GM12891 (cell line): ENCODE measurements around the gene MOCS1.

Source experiments
- DNase-seq: peaks from one replicate; pipeline ENCODE4 v3.0.0; 2011; ENCODE audit warnings: low spot score; ENCODE audit not compliant: insufficient read length
- FAIRE-seq: peaks from 2 replicates; lab custom pipeline; 2011; peaks lifted over from hg19 to GRCh38; lab: Jason Lieb, UNC
- PAX5 ChIP-seq: IDR thresholded peaks from 2 replicates; pipeline ENCODE4 v1.6.1; 2011; ENCODE audit warnings: low read length, moderate library complexity, mild to moderate bottlenecking; ENCODE audit not compliant: insufficient read depth, severe bottlenecking
- POLR2A ChIP-seq: IDR thresholded peaks from 2 replicates; pipeline ENCODE4 v1.6.1; 2011; ENCODE audit warnings: low read depth, low read length, control low read depth
- POLR2AphosphoS5 ChIP-seq: IDR thresholded peaks from 2 replicates; pipeline ENCODE4 v1.6.1; 2011; ENCODE audit warnings: low read depth, low read length, control low read depth
- POU2F2 ChIP-seq: IDR thresholded peaks from 2 replicates; pipeline ENCODE4 v1.6.1; 2011; ENCODE audit warnings: low read depth, mild to moderate bottlenecking, control low read depth, low read length, moderate library complexity
- SPI1 ChIP-seq: IDR thresholded peaks from 2 replicates; pipeline ENCODE4 v1.6.1; 2011; ENCODE audit warnings: low read depth, low read length, control low read depth
- TAF1 ChIP-seq: IDR thresholded peaks from 2 replicates; pipeline ENCODE4 v1.6.1; 2011; ENCODE audit warnings: low read depth, low read length, control low read depth

MOCS1 gene

DNA sequence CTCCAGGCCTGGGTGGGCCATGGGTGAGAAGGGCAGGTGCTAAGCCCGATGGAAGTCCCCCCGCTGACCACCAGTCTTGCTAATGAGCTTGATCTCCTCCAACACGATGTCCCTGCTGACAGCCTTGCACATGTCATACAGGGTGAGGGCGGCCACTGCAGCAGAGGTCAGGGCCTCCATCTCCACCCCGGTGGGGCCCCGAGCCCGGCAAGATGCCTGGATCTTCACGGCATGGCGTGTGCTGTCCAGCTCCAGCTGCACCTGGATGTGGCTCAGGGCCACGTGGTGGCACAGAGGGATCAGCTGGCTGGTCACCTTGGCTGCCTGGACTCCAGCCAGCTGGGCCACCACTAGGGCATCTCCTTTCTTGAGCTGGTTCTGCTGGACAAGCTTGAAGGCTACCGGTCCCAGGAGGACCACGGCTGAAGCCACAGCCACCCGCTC is 27.9 kb downstream of the MOCS1 start:
- DNase-seq: no peak
- FAIRE-seq: no peak
- TF ChIP-seq POLR2A: no peak
- no peak for TF ChIP-seq POLR2AphosphoS5
- TF ChIP-seq TAF1: no peak
- no peak for TF ChIP-seq POU2F2
- no peak for TF ChIP-seq PAX5
- TF ChIP-seq SPI1: no peak

DNA sequence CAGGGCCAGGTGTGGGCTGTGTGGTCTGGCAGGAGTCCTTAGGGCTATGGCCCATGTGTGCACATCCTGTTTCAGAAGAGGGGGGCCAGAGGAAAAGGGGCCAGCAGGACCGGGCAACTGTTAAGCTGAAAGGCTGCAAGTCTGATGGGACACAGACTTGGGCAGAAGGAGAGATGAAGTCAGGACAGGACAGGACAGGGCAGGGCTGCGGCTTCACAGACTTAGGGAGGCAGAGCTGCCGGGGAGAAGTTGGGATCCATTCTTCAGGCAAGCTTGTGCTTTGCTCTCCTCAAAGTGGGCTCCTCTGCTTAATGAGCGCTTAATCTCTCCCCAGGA is 28.7 kb downstream of the MOCS1 start:
- no peak for FAIRE-seq

DNA sequence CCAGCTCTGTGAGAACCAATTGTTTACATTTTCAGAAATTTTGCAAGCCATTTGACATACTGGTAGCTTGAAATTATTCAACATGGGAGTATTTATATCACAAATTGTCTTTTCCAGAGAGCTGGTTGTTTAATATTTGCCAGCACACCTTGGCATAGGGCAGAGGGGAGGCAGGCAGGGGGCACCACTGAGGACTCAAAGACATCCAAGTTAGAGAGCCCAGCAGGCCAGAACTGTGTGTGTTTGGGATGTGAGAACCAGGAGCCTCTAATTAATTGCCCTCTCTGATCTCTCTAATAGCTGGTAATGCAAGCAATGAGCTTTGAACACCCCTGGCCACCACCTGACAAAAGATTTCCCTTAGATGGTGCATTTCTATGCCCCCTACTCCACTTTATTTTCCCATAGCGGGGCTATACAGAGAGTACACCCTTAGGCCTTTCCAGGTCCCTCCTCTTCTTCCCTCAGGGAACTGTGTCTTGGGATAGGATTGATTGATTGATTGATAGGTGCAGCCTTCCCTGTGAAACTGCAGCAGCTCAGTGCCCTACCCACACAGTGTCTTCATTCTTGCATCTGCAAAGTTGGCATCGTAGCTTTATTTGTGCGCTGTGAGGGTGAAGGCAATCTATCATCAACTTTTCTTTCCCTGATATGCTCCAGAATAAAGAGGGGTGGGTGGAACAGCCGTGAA is 29.2 kb downstream of the MOCS1 start:
- no peak for FAIRE-seq
- DNase-seq: no peak
- TF ChIP-seq POLR2AphosphoS5 (no peak), SPI1 (no peak), POLR2A (no peak), PAX5 (no peak)

More for the DNA sequence above, 28.7 kb downstream of the MOCS1 start:
- no peak for DNase-seq
- TF ChIP-seq SPI1: no peak
- no peak for TF ChIP-seq PAX5
- no peak for TF ChIP-seq TAF1
- no peak for TF ChIP-seq POLR2A
- TF ChIP-seq POLR2AphosphoS5: no peak
- TF ChIP-seq POU2F2: no peak

DNA sequence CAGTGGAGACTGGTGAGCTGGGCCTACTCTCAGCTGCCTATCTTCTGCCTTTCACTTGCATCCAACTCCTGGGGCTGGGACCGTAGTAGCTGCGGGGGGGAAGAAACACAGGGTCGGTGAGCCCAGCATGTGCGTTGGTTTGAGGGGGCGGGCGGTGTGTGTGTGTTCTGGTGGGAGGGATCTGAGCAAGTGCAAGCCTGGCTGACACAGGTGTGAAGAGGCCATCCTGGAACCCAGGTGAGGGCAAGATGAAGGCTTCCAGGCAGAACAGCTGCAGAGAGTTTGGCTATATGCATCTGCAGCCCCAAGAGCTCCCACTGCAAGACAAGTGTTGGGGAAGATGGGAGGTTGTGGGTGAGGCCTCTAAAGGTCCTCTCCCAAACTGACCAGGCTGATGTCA is 30.6 kb downstream of the MOCS1 start:
- TF ChIP-seq PAX5 (no peak), POLR2AphosphoS5 (no peak), TAF1 (no peak), POU2F2 (no peak), SPI1 (no peak)
- DNase-seq (no peak), FAIRE-seq (no peak)

DNA sequence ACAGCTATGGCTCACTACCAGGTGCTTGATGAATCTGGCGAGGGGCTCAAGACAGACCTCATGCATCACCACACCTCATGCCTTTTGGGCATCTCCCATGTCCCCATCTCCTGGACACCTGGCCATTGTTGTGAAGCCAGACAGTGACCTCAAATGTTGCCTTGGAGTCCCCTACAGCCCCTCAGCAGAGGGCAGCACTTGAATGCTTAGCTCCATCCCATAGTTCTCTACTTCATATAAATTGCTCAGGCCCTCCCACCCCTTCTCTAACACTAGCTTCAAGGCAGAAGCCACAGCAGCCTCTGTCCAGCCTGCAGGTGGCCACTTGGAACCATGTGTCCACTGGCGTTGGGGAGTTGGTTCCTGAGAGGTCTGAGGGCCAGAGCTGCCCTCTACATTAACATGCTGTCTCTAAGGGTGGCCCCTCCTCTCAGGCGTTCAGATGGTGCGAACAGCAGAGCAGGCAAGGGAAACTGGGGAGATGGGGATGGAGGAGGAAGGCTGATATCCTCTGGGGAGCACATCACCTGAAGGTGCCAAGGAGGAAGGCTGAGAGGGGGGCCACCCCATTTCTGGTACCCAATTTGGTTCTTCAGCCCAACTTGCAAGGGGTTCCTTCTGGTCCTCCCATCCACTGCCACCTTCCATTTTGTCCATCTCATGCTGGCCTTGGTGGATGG is 31.3 kb downstream of the MOCS1 start:
- FAIRE-seq: no peak

DNA sequence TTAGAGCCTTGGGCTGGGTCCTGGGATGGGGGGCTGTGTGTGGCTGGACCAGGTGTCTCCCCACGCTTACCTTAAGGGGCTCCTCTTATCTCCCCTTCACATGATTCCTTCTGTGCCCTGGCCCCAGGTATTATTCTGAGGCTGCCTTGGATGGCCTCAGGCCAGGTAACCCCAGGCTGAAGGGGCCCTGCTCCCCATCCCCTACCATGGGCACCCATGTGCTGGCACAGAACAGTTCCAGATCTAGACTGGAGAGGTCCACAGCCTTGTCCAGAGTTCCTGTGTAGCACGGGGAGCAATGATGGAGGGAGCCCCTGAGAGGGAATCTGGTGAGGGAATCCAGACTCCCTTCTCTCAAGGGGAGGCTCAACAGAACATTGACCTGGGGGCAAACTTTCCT is 32.1 kb downstream of the MOCS1 start:
- no peak for TF ChIP-seq POU2F2
- TF ChIP-seq SPI1: no peak
- TF ChIP-seq TAF1: no peak
- TF ChIP-seq PAX5: no peak
- no peak for TF ChIP-seq POLR2AphosphoS5
- no peak for TF ChIP-seq POLR2A
- no peak for FAIRE-seq
- DNase-seq: no peak

More for the DNA sequence above, 31.3 kb downstream of the MOCS1 start:
- no peak for DNase-seq
- TF ChIP-seq POLR2A (no peak), POU2F2 (no peak), TAF1 (no peak), POLR2AphosphoS5 (no peak), PAX5 (no peak), SPI1 (no peak)

DNA sequence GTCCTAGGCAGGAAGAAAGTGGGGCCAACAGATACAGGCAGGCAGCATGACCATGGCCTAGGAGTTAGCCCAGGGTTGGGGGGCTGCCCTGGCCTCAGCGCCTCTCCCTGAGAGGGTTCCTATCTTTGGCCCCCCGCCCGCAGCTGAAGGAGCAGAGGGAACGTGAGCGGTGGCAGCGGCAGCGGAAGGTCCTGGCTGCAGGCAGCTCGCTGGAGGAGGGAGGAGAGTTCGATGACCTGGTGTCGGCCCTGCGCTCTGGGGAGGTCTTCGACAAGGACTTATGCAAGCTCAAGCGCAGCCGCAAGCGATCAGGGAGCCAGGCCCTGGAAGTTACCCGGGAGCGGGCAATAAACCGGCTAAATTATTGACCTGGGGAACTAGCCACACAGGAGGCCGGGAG is 32.6 kb downstream of the MOCS1 start:
- no peak for DNase-seq
- no peak for FAIRE-seq
- no peak for TF ChIP-seq POU2F2
- no peak for TF ChIP-seq POLR2A
- TF ChIP-seq POLR2AphosphoS5: no peak
- TF ChIP-seq TAF1: no peak
- TF ChIP-seq SPI1: no peak
- no peak for TF ChIP-seq PAX5

DNA sequence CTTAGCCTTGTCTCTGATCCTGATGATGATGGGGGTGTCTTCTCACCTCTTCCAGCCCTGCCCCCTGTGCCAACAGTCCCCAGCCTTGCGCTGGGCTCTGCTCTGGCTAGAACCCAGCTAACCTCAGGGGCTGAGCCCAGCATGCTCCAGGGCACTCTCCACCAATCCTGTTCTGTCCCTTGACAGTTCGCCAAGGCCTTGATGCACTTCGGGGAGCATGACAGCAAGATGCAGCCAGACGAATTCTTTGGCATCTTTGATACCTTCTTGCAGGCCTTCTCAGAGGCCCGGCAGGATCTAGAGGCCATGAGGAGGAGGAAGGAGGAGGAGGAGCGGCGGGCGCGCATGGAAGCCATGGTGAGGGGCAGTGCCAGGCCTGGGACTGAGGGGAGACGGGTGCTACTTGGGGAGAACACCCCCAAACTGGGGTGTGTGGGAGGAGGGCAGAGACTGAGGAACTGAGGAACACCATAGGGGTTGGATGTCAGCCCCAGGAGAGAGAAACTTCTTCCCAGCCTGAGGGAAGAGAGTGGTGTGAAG is 33.1 kb downstream of the MOCS1 start:
- FAIRE-seq (no peak), DNase-seq (no peak)
- TF ChIP-seq PAX5 (no peak), POLR2A (no peak), POLR2AphosphoS5 (no peak), POU2F2 (no peak), TAF1 (no peak), SPI1 (no peak)

DNA sequence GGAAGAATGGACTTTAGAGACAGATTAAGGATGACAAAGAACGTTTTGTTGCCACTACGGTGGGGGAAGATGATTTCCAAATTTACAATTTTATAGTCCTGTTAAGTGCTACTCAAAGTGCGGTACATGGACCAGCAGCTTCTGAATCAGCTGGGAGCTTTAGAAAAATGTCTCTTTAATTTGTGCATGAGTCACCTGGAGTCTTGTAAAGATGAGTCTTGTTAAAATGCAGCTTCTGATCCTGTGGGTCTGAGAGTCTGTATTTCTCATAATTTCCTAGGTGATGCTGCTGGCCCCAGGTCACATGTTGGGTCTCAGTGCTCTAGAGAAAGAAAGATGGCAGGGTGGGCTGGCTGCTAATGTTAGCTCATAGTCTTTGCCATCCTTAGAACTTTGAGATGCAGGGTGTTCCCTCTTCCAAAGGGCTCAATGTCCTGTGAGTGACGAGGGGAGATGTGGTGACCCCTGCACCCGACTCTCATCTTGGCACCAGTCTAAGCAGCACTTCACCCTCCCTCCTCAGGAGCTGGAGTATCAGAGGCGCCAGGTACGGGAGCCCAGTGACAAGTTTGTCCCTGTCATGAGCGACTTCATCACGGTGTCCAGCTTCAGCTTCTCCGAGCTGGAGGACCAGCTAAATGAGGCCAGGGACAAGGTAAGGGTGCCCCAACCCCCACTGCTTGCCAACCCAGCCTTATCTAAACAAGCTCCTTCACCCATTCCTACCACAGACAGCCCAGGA is 34.5 kb downstream of the MOCS1 start:
- FAIRE-seq: no peak
- DNase-seq: no peak

More for the DNA sequence above, 34.5 kb downstream of the MOCS1 start:
- no peak for TF ChIP-seq POLR2A
- TF ChIP-seq PAX5: no peak
- TF ChIP-seq SPI1: no peak
- no peak for TF ChIP-seq TAF1
- no peak for TF ChIP-seq POLR2AphosphoS5
- TF ChIP-seq POU2F2: no peak
